BE2C (cell line): ENCODE data around the gene ST8SIA5.

Source experiments
- DNase-seq: peaks from one replicate; pipeline ENCODE4 v3.0.0-alpha.2; 2020
- H3K27me3 ChIP-seq: fragments of 250-450 bp; sonication (Bioruptor Pico); 2 replicates; pipeline ENCODE4 v1.5.1; 2020; ENCODE audit warnings: mild to moderate bottlenecking
- H3K36me3 ChIP-seq: fragments of 250-450 bp; sonication (Bioruptor Pico); 2 replicates; pipeline ENCODE4 v1.5.1; 2020; ENCODE audit warnings: mild to moderate bottlenecking
- H3K4me1 ChIP-seq: fragments of 250-450 bp; sonication (Bioruptor Pico); 2 replicates; pipeline ENCODE4 v1.5.1; 2020
- H3K4me3 ChIP-seq: 2 replicates; pipeline ENCODE4 v1.5.1; 2011; ENCODE audit warnings: low read depth, low read length
- H3K9me3 ChIP-seq: fragments of 250-450 bp; sonication (Bioruptor Pico); 2 replicates; pipeline ENCODE4 v1.5.1; 2020
- CTCF ChIP-seq: IDR thresholded peaks from 2 replicates; pipeline ENCODE4 v1.5.1; 2012; ENCODE audit warnings: mild to moderate bottlenecking, low read depth, low read length

ST8SIA5 gene

GRCh38 chr18:46720521-46720920 is 36.3 kb downstream of the ST8SIA5 start:
- no peaks in the 10 kb centered on the region for H3K9me3 ChIP-seq
- TF ChIP-seq CTCF: no peak
- no peaks in the 10 kb centered on the region for H3K4me1 ChIP-seq
- no peaks in the 10 kb centered on the region for H3K27me3 ChIP-seq
- H3K4me3 ChIP-seq: no peak overlapping the region
- no peaks in the 10 kb centered on the region for H3K36me3 ChIP-seq
- no peak for DNase-seq

- Histone ChIP-seq H3K9me3 (no peaks in the 10 kb centered on the region), H3K4me1 (no peaks in the 10 kb centered on the region), H3K27me3 (no peaks in the 10 kb centered on the region), H3K4me3 (no peak overlapping the region), H3K36me3 (no peaks in the 10 kb centered on the region)
- no peak for DNase-seq
- TF ChIP-seq CTCF: no peak
These were observed 36.8 kb downstream of the ST8SIA5 start for GRCh38 chr18:46720092-46720491.

GRCh38 chr18:46719388-46719787 is 37.5 kb downstream of the ST8SIA5 start:
- H3K36me3 ChIP-seq: no peaks in the 10 kb centered on the region
- no peak for DNase-seq
- no peaks in the 10 kb centered on the region for H3K4me1 ChIP-seq
- H3K27me3 ChIP-seq: no peaks in the 10 kb centered on the region
- H3K4me3 ChIP-seq: no peak overlapping the region
- no peaks in the 10 kb centered on the region for H3K9me3 ChIP-seq
- TF ChIP-seq CTCF: no peak

GRCh38 chr18:46718501-46719341 is 38.1 kb downstream of the ST8SIA5 start:
- Histone ChIP-seq H3K27me3 (no peaks in the 10 kb centered on the region), H3K9me3 (no peaks in the 10 kb centered on the region), H3K36me3 (no peaks in the 10 kb centered on the region), H3K4me1 (no peaks in the 10 kb centered on the region), H3K4me3 (no peak overlapping the region)
- DNase-seq: no peak
- TF ChIP-seq CTCF: no peak

GRCh38 chr18:46716827-46717226 is 40.0 kb downstream of the ST8SIA5 start:
- no peaks in the 10 kb centered on the region for H3K4me1 ChIP-seq
- H3K9me3 ChIP-seq: no peaks in the 10 kb centered on the region
- no peak overlapping the region for H3K4me3 ChIP-seq
- H3K36me3 ChIP-seq: no peaks in the 10 kb centered on the region
- DNase-seq: no peak
- no peaks in the 10 kb centered on the region for H3K27me3 ChIP-seq
- no peak for TF ChIP-seq CTCF

GRCh38 chr18:46716336-46716735 is 40.5 kb downstream of the ST8SIA5 start:
- no peak for DNase-seq
- no peaks in the 10 kb centered on the region for H3K9me3 ChIP-seq
- H3K36me3 ChIP-seq: no peaks in the 10 kb centered on the region
- H3K27me3 ChIP-seq: no peaks in the 10 kb centered on the region; the same call in 1 of the 2 replicates
- no peaks in the 10 kb centered on the region for H3K4me1 ChIP-seq
- H3K4me3 ChIP-seq: no peak overlapping the region
- no peak for TF ChIP-seq CTCF
